Left forelimb (tissue), 1 donor: ENCODE results near the gene ARPC5L.
"Not testable (repeated sequence)": the region's sequence is repeated elsewhere in the genome, so short reads cannot be mapped to it uniquely, and the experiment has no call there.

ENCODE experiments used
- DNase-seq: peaks from one replicate; pipeline ENCODE4 v3.0.0-alpha.2; 2018; ENCODE audit warnings: low spot score

The ARPC5L gene

DNA sequence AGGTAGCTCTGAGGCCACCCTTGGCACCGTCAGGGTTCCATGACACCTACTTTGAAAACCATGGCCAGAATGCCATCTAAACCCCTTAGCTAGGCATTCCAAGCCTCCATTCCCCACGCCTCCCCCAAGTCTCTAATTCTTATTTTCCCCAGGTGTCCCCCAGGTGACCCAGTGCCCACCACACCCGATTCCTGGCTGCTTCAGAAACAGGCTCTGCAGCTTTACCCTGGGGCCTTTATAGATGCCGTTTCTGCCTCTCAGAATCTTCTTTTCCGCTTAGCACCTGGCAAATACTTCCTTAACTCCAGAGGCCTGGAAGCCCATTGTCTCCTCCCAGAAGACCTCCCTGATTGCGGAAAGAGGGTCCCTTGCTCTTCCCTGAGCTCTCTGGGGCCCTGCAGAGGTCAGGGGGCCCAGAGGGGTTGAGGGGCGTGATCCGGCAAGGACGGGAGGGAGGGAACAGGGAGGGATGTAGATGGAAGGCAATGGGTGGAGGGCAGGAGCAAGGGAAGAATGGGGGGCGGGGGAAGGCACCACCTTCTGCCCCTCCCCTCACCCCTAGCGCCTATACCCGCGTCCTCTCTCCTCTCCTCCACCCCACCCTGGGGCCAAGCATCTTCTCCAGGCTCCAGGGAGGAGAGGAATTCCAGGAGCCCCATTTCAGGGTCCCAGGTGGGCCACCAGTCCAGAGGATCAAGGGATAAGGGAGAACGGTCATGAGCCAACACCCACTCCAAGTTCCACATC lies 20.7 kb upstream of the ARPC5L start:
- DNase-seq: no peak

DNA sequence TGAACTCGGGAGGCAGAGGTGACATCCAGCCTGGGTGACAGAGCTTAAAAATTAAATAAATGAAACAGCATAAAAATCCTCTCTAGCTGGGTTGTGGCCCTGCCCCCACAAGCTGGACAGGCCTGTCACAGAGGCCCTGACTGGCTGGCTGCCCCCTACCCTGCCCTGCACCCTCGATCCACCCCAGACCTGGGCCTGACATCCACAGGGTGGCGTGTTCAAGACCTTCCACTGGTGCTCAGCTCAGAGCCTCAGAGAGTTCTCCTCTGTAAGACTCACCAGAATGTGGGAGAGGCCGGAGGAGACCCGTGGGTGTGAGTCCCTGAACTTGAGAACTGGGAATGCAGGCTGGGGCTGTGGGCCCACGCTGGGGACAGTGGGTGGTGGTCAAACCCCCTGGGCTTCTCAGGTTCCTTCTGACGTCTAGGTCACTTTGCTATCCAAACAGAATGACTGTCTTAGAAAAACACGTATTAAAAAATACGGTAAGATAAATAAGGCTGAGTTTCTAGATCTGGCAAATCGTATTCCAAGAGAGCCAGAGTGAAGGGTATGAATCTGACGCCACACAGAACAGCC lies 18.4 kb upstream of the ARPC5L start:
- no peak for DNase-seq

DNA sequence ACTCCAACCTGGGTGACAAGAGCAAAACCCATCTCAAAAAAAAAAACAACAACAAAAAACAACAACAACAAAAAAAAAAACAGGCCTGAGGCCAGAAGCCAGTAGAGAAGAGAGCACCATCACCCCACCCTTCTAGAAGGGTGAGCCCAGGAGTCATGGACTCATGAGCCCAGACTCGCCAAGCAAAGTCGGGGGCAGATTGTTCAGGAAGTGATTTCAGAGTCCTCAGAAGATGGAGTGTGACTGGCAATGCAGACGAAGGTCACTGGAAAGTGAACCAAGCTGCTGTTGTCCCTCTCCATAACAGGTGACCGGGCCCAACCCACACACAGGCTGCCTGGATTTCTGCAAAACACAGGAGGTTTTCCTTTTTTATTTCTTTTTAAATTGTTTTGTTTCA lies 17.6 kb upstream of the ARPC5L start:
- DNase-seq: no peak

DNA sequence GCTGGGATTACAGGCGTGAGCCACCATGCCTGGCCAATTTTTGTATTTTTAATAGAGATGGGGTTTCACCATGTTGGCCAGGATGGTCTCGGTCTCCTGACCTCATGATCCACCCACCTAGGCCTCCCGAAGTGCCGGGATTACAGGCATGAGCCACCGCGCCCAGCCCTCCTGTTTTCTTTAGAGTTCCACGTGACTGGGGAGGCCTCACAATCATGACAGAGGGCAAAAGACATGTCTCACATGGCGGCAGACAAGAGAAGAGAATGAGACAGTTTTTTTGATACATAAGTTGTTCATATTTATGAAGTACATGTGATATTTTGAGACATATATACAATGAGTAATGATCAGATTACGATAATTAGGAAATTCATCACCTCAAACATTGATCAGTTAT lies 15.5 kb upstream of the ARPC5L start:
- DNase-seq: not testable (repeated sequence)

DNA sequence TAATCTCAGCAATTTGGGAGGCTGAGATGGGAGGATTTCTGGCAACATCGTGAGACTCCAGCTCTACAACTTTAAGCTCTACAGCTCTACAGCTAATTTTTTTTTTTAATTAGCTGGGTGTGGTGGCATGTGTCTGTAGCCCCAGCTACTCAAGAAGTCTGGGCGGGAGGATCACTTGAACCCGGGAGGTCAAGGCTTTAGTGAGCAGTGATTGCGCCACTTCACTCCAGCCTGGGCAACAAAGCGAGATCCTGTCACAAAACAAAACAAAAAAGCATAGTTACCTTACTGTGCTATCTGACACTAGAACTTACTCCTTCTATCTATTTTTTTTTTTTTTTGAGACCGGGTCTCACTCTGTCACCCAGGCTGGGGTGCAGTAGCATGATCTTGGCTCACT lies 15.0 kb upstream of the ARPC5L start:
- DNase-seq: no peak

DNA sequence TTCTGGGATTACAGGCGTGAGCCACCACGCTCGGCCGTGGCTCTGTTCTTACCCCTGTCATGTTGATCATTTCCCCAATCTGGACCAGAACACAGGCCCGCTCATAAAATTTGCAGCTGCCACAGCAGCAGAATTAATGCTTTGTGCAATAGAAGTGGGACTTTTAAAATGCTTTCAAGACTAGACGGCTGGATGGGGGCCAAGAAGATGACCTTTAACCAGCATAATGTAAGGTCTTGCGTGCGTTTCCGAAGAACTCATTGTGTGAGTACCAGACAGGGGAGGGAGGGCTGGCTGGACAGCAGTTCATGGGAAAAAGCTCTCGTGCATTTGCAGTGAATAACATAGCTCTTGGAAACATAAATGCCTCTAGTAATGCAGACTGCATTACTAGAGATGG lies 12.1 kb upstream of the ARPC5L start:
- DNase-seq: no peak

DNA sequence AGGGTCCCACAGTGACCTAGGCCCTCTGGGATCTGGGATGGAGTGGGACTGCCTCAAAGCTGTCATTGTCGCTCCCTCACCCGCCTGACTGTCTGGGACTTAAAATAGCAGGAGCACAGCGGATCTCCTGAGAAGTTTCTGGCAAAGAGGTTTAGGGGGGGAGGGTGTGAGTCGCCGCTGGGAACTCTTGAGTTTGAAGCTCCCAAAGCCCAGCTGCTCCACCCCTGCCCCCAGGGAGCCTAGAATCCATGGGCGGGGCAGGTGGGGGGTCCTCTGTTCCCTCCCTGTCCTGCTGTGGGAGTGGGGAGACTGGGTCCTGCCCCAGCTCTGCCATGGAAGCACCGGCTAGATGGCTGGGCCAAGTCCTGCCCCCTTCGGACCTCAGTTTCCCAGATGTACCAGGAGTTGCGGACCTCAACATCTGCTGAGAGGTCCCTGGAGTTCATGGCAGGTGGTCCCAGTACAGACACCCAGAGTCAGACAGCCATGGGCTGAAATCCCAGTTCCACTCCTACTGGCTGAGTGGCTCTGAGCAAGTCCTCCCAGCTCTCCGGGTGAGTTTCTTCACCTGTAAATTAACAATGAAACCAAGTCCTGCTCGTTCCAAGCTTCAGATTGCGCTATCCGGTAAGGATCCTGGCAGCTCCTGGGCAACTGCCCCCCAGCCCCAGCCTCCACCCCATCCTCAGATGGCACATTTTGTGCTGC lies 9.7 kb upstream of the ARPC5L start:
- no peak for DNase-seq

DNA sequence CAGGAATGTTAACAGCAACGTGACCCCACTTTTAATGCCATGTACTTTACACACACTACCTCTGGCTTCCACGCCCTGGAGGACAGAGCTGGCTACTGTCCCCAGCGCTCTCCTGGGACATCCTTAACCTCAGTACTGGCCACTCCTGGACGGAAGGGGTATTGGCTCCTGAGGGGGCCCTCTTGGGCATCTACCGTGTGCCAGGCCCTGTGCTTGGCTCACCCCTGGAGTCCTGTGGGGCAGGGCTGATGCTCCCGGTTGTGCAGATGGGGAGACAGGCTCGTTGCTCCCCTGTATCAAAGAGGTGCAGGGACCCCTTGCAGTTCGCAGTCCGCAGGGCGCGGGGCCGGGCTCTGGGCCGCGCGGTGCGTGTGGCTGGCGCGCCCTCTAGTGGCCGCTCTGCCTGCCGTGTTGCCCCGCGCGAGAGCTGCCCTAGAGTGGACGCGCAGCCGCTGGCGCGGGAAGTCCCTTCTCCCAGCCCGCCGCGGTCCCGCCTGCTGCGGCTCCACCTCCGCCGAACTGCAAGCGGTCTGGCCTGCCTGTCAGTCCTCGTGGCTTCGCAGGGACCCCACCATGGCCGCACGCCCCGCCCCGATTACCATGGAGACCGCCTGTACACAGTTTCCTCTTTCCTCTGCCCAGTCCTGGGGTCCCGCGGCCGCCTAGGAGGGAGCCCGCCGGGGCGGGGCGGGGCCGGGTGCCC lies 8.9 kb upstream of the ARPC5L start, which contains the start of gene WDR38:
WDR38 (plus strand) TSS at position 632 of the 703 bp plus-strand sequence. CDS start 72 bp downstream, outside the sequence.
- peak; percentile 91 for DNase-seq

DNA sequence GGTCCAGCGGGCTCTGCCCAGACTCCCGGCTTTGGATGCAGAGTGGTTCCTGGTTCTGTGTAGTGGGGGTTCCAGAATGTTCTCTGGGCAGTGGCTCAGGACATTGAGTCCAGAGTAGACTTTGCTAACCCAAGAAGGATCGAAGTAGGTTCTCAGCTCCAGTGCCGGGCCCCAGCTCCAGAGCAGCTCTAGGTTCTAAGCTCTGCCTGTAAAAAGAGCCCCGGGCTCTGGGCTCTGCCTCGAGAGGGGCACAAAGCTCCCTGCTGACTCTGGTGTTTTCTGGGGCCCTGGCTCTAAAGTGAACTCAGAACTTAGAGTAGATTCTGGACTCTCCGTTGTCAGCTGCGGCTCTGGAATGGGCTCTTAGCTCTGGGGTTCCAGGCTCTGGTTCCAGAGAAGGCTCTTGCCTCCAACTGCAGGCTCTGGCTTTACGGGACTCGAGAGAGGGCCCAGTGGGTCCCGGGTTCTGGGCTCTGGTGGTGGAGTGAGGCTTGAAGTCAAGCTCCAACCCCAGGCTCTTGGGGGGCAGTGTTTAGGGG lies 8.3 kb upstream of the ARPC5L start:
- no peak for DNase-seq

DNA sequence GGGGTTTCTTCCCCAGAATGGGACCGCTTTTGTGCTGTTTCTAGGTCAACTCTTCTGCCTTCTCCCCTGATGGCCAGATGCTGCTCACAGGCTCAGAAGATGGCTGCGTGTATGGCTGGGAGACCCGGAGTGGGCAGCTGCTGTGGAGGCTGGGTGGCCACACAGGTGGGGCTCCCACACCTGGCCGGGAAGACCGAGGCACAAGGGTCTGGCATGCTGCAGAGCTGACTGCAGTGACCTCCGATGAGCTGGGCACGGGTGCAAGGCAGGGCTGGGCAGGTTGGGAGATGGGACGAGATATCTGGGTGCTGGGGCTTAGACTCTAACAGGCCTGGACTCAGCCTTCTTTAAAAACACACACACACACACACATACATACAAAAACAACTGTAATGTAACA lies 7.8 kb upstream of the ARPC5L start:
- no peak for DNase-seq

DNA sequence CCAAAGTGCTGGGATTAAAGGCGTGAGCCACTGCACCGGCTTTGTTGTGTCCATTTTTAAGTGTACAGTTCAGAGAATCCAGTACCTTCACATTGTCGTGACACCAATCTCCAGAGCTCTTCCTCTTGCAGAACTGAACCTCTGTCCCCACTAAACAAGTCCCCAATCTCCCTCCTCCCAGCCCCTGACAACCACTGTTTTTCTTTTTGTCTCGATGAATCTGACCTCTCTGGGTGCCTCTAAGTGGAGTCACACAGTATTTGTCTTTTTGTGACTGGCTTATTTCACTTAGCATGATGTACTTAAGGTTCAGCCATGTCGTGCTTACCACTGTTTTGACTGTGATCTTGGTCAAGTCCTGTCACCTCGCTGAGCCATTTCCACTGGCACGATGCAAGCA lies 7.1 kb upstream of the ARPC5L start:
- DNase-seq: no peak

DNA sequence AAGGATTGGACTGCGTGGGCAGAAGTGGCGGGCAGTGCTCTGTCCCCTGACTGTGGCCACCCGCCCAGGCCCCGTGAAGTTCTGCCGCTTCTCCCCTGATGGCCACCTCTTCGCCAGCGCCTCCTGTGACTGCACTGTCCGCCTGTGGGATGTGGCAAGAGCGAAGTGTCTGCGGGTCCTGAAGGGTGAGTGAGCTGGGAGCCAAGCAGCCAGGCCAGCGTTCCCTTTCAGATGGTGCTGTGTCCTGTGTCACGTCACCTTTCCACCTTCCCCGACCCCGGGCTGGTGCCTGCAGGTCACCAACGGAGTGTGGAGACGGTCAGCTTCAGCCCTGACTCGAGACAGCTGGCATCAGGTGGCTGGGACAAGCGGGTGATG lies 6.4 kb upstream of the ARPC5L start:
- no peak for DNase-seq

DNA sequence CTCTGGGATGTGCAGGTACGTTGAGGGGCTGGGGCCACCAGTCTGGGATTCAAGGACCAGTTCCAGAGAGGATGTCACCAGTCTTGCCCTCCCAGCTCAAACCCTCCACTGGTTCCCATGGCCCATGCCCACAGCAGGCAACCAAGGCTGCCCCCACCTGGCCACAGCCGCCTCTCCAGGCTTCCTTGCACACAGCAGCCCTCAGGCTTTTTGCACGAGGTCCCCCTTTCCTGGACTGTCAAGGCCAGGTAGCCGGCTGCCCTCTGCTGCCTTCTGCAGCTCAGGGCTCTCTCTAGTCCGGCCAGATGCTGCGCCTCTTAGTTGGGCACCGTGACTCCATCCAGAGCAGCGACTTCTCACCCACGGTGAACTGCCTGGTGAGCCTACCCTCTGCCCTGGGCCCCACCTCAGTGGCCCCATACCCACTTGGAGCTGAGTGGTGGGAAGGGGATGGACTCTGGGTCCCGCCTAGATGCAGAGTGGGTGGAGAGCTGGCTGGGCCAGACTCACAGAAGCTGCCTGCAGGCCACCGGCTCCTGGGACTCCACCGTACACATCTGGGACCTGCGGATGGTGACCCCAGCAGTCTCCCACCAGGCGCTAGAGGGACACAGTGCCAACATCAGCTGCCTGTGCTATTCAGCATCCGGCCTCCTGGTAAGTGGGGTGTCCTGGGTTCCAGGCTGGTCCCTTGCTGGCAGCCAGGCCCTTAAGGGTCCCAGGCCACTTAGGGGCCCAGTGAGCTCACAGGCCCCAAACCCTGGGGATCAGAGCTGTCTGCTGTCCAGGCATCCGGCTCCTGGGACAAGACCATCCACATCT lies 5.8 kb upstream of the ARPC5L start:
- DNase-seq: no peak

DNA sequence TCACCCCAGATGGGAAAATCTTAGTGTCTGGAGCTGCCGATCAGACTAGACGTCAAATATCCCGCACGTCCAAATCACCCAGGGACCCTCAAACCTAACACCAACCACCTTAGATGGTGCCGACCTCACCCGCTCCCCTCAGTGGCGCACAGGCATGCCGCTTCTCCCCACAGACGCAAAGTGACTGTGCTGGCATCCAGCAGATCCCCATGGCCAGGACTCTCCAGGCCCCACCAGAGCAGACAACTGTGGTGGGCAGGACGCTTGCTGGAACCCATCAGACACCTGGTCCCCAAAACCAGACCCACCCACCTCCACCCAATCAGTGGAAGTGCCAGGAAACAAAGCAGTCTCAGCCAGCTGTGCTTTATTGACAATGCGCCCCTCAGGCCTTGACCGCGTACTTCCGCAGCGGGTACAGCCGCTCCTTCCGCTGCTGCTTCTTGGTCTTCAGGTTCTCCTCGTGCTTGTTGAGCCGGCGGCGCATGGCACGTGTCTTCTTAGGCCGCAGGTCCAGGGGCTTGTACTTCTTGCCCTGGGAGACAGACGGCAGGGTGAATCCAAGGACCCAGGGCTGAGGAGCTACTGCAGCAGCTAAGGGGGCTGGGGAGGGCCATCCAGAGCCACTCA lies 4.3 kb upstream of the ARPC5L start:
- no peak for DNase-seq

DNA sequence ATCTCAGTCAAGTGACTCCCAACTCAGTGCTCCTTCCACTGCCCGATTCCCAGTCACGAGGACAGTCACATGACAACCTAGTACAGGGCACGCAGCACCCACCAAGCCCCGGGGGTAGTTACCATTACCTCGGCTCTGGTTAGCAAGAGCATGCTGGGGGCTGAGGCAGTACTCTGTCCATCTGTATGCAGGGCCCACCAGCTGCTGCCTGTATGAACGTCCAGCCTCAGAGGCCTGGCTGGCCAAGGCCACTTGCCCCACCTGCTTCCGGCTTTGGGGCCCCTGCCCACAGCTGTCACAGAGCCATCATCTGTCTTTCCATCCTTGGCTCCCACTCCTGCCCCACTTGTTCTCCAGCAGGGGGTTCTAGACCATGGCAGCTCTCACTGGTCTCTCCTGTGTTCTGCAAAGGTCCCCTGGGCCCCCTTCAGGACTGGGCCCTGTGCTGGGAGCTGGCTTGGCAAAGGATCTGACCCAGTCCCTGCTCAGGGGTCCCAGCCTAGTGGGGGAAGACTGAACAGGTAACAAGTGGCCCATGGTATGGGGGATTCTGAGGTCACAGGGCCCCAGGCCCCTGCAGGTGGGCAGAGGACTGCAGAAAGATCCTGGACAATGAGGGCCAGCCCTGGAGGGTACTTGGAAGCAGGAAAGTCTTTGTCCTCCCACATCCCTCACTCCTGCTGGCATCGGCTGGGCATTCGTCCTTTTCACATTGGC lies 3.4 kb upstream of the ARPC5L start:
- DNase-seq: no peak

DNA sequence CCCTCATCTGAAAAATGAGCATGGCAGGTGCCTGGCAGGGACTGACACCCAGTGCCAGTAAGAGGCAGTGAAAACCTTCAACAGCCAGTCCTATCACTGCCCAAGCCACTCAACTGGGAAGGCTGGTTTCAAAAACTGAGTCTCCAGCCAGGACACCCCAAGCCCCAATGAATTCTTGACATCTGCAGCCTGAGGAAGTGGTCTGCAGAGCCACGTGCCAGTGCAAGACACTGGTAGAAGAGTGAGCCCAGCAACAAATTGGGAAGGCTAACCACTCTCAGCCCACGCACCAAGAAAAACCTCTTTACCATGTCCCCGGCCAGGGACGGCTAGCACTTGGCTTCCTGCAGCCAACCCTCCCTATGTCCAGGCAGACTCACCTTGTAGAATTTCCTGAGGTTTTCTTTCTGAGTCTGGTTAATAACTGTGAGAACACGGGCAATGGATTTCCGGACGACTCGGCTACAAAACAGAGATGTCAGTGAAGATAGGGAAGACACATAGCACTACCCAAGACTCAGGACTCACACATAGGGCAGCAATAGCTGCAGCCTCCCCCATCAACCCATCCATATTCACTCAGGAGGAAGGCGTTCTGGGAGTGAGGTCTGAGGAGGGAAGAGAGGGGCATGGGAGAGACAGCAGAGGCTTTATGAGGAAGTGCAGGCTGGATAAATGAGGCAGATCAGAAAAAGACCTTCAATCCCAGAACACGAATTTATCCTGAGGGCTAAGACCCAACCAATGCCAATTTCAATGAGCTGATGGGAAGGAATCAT lies 1.9 kb upstream of the ARPC5L start:
- DNase-seq: no peak

DNA sequence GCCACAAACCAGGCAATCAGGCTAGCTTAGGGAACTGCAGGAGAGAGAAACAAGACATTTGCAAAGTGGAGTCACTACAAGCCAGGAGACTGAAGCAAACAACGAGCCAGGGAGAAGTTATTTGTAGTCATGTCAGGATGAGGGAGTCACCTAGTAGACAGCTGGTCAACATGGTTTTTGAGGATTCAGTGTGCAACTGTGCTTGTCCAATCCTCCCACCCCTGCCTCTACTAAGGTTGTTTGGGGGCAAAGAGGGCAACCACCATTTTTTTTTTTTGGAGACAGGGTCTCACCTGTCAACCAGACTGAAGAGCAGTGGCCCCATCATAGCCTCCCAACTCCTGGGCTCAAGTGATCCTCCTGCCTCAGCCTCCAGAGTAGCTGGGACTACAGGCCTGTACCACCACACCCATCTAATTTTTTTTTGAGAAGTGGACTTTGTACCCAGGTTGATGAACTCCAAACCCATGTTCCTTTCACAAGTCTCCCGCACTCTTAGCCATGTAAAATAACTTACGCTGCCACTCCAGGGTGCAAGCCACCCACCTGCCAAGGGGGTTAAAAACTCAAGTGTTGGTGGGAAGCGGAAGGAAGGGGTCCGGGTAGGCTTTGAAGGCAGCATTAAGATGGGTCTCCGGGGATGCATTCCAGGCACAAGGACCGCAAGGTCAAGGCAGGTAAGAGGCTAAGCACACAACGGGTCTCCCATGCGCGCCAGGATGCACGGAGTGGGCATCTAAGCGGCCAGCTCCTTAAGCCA lies 1.2 kb upstream of the ARPC5L start:
- no peak for DNase-seq

DNA sequence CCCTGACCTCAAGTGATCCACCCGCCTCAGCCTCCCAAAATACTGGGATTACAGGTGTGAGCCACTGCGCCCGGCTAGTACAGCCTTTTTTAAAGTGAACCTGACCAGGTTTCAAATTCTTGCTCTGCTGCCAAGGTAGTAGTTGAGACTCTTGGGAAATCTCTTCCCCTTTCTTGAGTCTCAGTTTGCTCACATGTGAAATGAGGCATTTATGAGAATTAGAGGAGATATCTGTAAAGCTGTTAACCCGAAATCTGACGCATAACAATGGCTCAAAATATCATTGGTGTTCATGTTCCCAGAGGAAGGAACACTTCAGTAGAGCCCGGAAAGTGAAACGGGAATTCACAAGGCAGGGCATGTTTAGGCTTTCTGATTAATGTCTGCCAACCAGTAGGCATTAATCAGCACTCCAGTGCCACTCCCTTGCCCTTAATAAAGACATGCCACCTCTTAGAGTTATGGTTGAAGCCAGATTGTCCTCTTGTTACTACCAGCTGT lies 1.5 kb downstream of the ARPC5L start:
- DNase-seq: no peak
